HEK293T (cell line): ENCODE data around the gene SPRYD3.

Experiments
- ARNT ChIP-seq: fragments of 450-650 bp; IDR thresholded peaks from 2 replicates; pipeline ENCODE4 v1.6.1; 2017; ENCODE audit warnings: mild to moderate bottlenecking
- NFRKB ChIP-seq: fragments of 450-650 bp; IDR thresholded peaks from 2 replicates; pipeline ENCODE4 v1.6.1; 2016; ENCODE audit warnings: mild to moderate bottlenecking, moderate library complexity

GRCh38 chr12:53060721-53061276 is 18.4 kb downstream of the SPRYD3 start:
- TF ChIP-seq ARNT (no peak), NFRKB (no peak)
